Liver (tissue), 9 donors: ENCODE data around the gene MAG. TPM values are rescaled to one million over a fixed set of nuclear protein-coding genes. Genes with fewer than 3 reads are reported as not detected.
"Not testable (repeated sequence)": the region's sequence is repeated elsewhere in the genome, so short reads cannot be mapped to it uniquely, and the experiment has no call there.

Experiments used
- DNase-seq: peaks from one replicate; pipeline ENCODE4 v3.0.0-alpha.2; 2017; ENCODE audit warnings: low spot score
- H3K27ac ChIP-seq, 2 donors: one replicate each; pipeline ENCODE4 v1.7.0; 2013; ENCODE audit warnings: inconsistent platforms in 2 of 2, low read length in 2 of 2, control low read depth in 1 of 2, low read depth in 1 of 2, mild to moderate bottlenecking in 1 of 2
- H3K27me3 ChIP-seq, 4 donors: one replicate each; pipeline versions ENCODE4 v1.6.1 to v1.7.0; 2013; ENCODE audit warnings: low read length in 3 of 4, inconsistent platforms in 1 of 4, mild to moderate bottlenecking in 1 of 4, moderate library complexity in 1 of 4; ENCODE audit not compliant: control insufficient read depth in 4 of 4, insufficient read depth in 4 of 4
- H3K36me3 ChIP-seq, 4 donors: one replicate each; pipeline versions ENCODE4 v1.6.1 to v1.7.0; 2013; ENCODE audit warnings: low read length in 3 of 4, mild to moderate bottlenecking in 3 of 4, low read depth in 1 of 4, moderate library complexity in 1 of 4; ENCODE audit not compliant: control insufficient read depth in 4 of 4, insufficient read depth in 3 of 4
- H3K4me1 ChIP-seq, 4 donors: one replicate each; pipeline versions ENCODE4 v1.6.1 to v1.7.0; 2013; ENCODE audit warnings: low read length in 3 of 4, mild to moderate bottlenecking in 3 of 4, moderate library complexity in 1 of 4; ENCODE audit not compliant: control insufficient read depth in 4 of 4, insufficient read depth in 4 of 4
- H3K4me3 ChIP-seq, 3 donors: one replicate each; pipeline versions ENCODE4 v1.6.1 to v1.7.0; 2013; ENCODE audit warnings: low read length in 3 of 3, control low read depth in 1 of 3, low read depth in 1 of 3, mild to moderate bottlenecking in 1 of 3
- H3K9ac ChIP-seq, 2 donors: one replicate each; pipeline ENCODE4 v1.7.0; 2013; ENCODE audit warnings: low read length in 2 of 2, mild to moderate bottlenecking in 2 of 2, moderate library complexity in 2 of 2, control low read depth in 1 of 2, low read depth in 1 of 2
- H3K9me3 ChIP-seq, 4 donors: one replicate each; pipeline versions ENCODE4 v1.6.1 to v1.7.0; 2013; ENCODE audit warnings: low read length in 3 of 4; ENCODE audit not compliant: control insufficient read depth in 4 of 4
- EGR1 ChIP-seq, 2 donors: IDR thresholded peaks; 2 replicates each; pipeline ENCODE4 v1.6.1; 2016 to 2018; ENCODE audit warnings: antibody characterized with exemption in 2 of 2, low read depth in 2 of 2
- FOXA1 ChIP-seq: IDR thresholded peaks from 2 replicates; pipeline ENCODE4 v1.6.1; 2016; ENCODE audit warnings: antibody characterized with exemption
- GABPA ChIP-seq, 2 donors: IDR thresholded peaks in 1 of 2; conservative IDR thresholded peaks in 1 of 2; 2 replicates each; pipeline ENCODE4 v1.6.1; 2016; ENCODE audit warnings: antibody characterized with exemption in 2 of 2, mild to moderate bottlenecking in 1 of 2, moderate library complexity in 1 of 2
- HNF4A ChIP-seq, 2 donors: conservative IDR thresholded peaks; 2 replicates each; pipeline ENCODE4 v1.6.1; 2016; ENCODE audit warnings: antibody characterized with exemption in 2 of 2, mild to moderate bottlenecking in 2 of 2
- HNF4G ChIP-seq: IDR thresholded peaks from 2 replicates; pipeline ENCODE4 v1.6.1; 2016; ENCODE audit warnings: antibody characterized with exemption
- JUND ChIP-seq, 2 donors: IDR thresholded peaks; 2 replicates each; pipeline ENCODE4 v1.6.1; 2016; ENCODE audit warnings: antibody characterized with exemption in 2 of 2
- MAX ChIP-seq: IDR thresholded peaks from 2 replicates; pipeline ENCODE4 v1.6.1; 2016; ENCODE audit warnings: antibody characterized with exemption
- NR2F2 ChIP-seq: IDR thresholded peaks from 2 replicates; pipeline ENCODE4 v1.6.1; 2016; ENCODE audit warnings: antibody characterized with exemption
- RXRA ChIP-seq, 2 donors: IDR thresholded peaks; 2 replicates each; pipeline ENCODE4 v1.6.1; 2017 to 2018; ENCODE audit warnings: antibody characterized with exemption in 2 of 2, mild to moderate bottlenecking in 1 of 2
- SP1 ChIP-seq: IDR thresholded peaks from 2 replicates; pipeline ENCODE4 v1.6.1; 2018; ENCODE audit warnings: antibody characterized with exemption, mild to moderate bottlenecking
- TAF1 ChIP-seq: conservative IDR thresholded peaks from 2 replicates; pipeline ENCODE4 v1.6.1; 2016; ENCODE audit warnings: antibody characterized with exemption, mild to moderate bottlenecking
- YY1 ChIP-seq: IDR thresholded peaks from 2 replicates; pipeline ENCODE4 v1.6.1; 2016; ENCODE audit warnings: antibody characterized with exemption, mild to moderate bottlenecking
- ZBTB33 ChIP-seq: IDR thresholded peaks from 2 replicates; pipeline ENCODE4 v1.6.1; 2016; ENCODE audit warnings: antibody characterized with exemption
- WGBS: extraction: QIAGEN DNeasy Blood & Tissue Kit; methylation state at CpG from one replicate; pipeline ENCODE4 v1.1.7; 2013; 5-methylcytosine and 5-hydroxymethylcytosine counted together
- polyA plus RNA-seq, 2 donors: library from polyadenylated mRNA; stranded (reverse) in 1 of 2; unstranded in 1 of 2; fragments of 200-250 nt in 1 of 2; fragments of >200 nt in 1 of 2; fragmentation: Nextera tagmentation in 1 of 2; extraction: Ambion mirVana in 1 of 2; gene quantifications; one replicate each; pipeline versions ENCODE4 v1.2.1 to v1.2.3, GENCODE V29; 2013 to 2015
- total RNA-seq, 2 donors: library from RNA; depleted of rRNA; stranded (reverse); fragments of >200 nt; gene quantifications; one replicate each; pipeline ENCODE4 v1.2.3, GENCODE V29; 2014
- TF ChIP-seq, protein P1 (sequence below): IDR thresholded peaks from 2 replicates; pipeline ENCODE4 v1.6.1; 2016; ENCODE audit warnings: antibody characterized with exemption, mild to moderate bottlenecking
- TF ChIP-seq, protein P2 (sequence below): IDR thresholded peaks from 2 replicates; pipeline ENCODE4 v1.6.1; 2016; ENCODE audit warnings: antibody characterized with exemption
- donor health status: healthy.
- donor health status: healthy.
- donor health status: healthy.
- donor health status: healthy.
- donor health status: healthy.

MAG gene
- total and polyA plus RNA-seq, 4 donors = 0.29 to 3.9 (median 0.33) TPM; not detected in 1

- TF ChIP-seq HNF4G = no peak
- peak; percentile 28 to 61 for TF ChIP-seq HNF4A (conservative IDR thresholded peaks at IDR 0.05)
- TF ChIP-seq FOXA1 = no peak
- no peak for TF ChIP-seq MAX
- TF ChIP-seq GABPA (IDR thresholded peaks at IDR 0.05 in 1 of 2, conservative IDR thresholded peaks at IDR 0.05 in 1 of 2) = no peak
- TF ChIP-seq YY1 = no peak
- TF ChIP-seq, protein P1, sequence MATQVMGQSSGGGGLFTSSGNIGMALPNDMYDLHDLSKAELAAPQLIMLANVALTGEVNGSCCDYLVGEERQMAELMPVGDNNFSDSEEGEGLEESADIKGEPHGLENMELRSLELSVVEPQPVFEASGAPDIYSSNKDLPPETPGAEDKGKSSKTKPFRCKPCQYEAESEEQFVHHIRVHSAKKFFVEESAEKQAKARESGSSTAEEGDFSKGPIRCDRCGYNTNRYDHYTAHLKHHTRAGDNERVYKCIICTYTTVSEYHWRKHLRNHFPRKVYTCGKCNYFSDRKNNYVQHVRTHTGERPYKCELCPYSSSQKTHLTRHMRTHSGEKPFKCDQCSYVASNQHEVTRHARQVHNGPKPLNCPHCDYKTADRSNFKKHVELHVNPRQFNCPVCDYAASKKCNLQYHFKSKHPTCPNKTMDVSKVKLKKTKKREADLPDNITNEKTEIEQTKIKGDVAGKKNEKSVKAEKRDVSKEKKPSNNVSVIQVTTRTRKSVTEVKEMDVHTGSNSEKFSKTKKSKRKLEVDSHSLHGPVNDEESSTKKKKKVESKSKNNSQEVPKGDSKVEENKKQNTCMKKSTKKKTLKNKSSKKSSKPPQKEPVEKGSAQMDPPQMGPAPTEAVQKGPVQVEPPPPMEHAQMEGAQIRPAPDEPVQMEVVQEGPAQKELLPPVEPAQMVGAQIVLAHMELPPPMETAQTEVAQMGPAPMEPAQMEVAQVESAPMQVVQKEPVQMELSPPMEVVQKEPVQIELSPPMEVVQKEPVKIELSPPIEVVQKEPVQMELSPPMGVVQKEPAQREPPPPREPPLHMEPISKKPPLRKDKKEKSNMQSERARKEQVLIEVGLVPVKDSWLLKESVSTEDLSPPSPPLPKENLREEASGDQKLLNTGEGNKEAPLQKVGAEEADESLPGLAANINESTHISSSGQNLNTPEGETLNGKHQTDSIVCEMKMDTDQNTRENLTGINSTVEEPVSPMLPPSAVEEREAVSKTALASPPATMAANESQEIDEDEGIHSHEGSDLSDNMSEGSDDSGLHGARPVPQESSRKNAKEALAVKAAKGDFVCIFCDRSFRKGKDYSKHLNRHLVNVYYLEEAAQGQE = no peak
- no peak for TF ChIP-seq NR2F2
- peak in 1 of 2 donors; percentile 63 for TF ChIP-seq RXRA (IDR thresholded peaks at IDR 0.05)
- no peak for TF ChIP-seq ZBTB33
- no peak for TF ChIP-seq TAF1
- TF ChIP-seq SP1 = peak; percentile 11
- no peak for TF ChIP-seq EGR1 (IDR thresholded peaks at IDR 0.05; ENCODE audit: low read depth in 2 of 2)
- TF ChIP-seq, protein P2, sequence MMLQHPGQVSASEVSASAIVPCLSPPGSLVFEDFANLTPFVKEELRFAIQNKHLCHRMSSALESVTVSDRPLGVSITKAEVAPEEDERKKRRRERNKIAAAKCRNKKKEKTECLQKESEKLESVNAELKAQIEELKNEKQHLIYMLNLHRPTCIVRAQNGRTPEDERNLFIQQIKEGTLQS = no peak
- H3K27me3 ChIP-seq = no peaks in the 10 kb centered on the region
- H3K4me3 ChIP-seq = peak overlapping the region; percentile 24 to 95 (median 29)
- no peaks in the 10 kb centered on the region for H3K36me3 ChIP-seq
- H3K9ac ChIP-seq = peak overlapping the region in 1 of 2 donors; percentile 54
- no peaks in the 10 kb centered on the region for H3K9me3 ChIP-seq
- no peak for DNase-seq
- 63% methylated on average over 17 of the region's 17 CpGs for WGBS
- H3K4me1 ChIP-seq = peaks cover 12 to 31% (median 27%) of the 10 kb centered on the region in 4 donors
- peak overlapping the region; percentile 87 to 95 for H3K27ac ChIP-seq
Observed at GRCh38 chr19:35284153-35285094, 7.5 kb upstream of the MAG start.

DNA sequence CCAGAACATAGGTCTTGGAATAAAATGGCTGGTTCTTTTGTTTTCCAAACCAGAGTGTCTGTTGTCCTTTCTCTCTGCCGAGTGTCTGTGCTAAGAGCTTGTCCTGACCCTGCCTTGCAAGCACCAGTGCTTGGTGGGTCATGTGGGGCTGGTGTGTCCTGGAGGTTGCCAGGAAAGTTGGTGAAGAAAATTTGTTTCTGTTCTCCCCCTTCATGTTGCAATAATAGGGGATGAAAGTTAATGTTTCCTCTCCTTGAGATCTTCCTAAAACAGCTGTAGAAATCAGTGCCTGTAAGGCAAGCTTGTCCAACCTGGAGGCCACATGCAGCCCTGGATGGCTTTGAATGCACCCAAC, 6.9 kb upstream of the MAG start:
- Histone ChIP-seq H3K36me3 (no peaks in the 10 kb centered on the region), H3K4me3 (peak overlapping the region in 1 of 3 donors; percentile 95), H3K9me3 (no peaks in the 10 kb centered on the region), H3K4me1 (peaks cover 9 to 25% (median 21%) of the 10 kb centered on the region in 4 donors), H3K27me3 (no peaks in the 10 kb centered on the region), H3K9ac (no peak overlapping the region), H3K27ac (peak overlapping the region; percentile 87 to 95)
- TF ChIP-seq SP1 = no peak
- peak in 1 of 2 donors; percentile 30 for TF ChIP-seq JUND (IDR thresholded peaks at IDR 0.05)
- peak in 1 of 2 donors; percentile 9 for TF ChIP-seq RXRA (IDR thresholded peaks at IDR 0.05)
- TF ChIP-seq HNF4G = no peak
- TF ChIP-seq NR2F2 = no peak
- 19% methylated on average over 1 of the region's 1 CpG for WGBS
- DNase-seq = no peak

DNA sequence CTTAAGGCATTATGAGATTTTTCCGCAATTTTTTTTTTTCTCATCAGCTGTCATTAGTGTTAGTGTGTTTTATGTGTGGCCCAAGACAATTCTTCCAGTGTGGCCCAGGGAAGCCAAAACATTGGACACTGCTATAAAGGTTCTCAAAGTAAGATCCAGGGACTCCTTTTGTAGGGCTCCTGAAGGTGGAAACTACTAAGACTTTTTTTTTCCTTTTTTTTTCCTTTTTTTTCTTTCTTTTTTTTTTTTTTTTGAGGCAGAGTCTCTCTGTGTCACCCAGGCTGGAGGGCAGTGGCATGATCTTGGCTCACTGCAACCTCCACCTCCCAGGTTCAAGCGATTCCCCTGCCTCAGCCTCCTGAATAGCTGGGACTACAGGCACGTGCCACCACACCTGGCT, 6.5 kb upstream of the MAG start:
- Histone ChIP-seq H3K4me1 (peaks cover 5 to 21% (median 17%) of the 10 kb centered on the region in 4 donors), H3K27ac (peak overlapping the region; percentile 87 to 95)
- H3K27me3 ChIP-seq, H3K9me3 ChIP-seq, H3K9ac ChIP-seq, H3K36me3 ChIP-seq, H3K4me3 ChIP-seq, DNase-seq: not testable (repeated sequence)
- 62% methylated on average over 3 of the region's 3 CpGs for WGBS
